HG03558 (cell line): ENCODE results near the gene TMEM25.
"Not testable (repeated sequence)": the region's sequence is repeated elsewhere in the genome, so short reads cannot be mapped to it uniquely, and the experiment has no call there.

Experiments
- ATAC-seq: cut with Tn5 transposase; IDR thresholded peaks from one replicate; pipeline ENCODE4 v1.9.1; 2021; ENCODE audit warnings: moderate number of reproducible peaks; ENCODE audit not compliant: unreplicated experiment; ENCODE audit errors: extremely low read depth

The TMEM25 gene

GRCh38 chr11:118574636-118575035 lies 43.6 kb downstream of the TMEM25 start:
- ATAC-seq = no peak

DNA sequence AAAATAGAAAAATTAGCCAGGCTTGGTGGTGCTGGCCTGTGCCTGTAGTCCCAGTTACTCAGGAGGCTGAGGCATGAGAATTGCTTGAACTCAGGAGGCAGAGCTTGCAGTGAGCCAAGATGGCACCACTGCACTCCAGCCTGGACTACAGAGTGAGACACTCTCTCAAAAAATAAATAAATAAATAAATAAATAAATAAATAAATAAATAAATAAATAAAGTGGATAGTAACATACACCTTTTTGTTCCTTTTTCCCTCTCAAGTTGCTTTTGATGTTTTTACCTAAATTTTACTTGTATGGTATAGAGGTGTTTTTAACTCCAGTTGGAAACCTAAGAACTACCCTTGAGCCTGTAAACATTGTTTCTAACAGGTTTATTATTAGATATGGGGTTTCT lies 47.0 kb downstream of the TMEM25 start:
- not testable (repeated sequence) for ATAC-seq

DNA sequence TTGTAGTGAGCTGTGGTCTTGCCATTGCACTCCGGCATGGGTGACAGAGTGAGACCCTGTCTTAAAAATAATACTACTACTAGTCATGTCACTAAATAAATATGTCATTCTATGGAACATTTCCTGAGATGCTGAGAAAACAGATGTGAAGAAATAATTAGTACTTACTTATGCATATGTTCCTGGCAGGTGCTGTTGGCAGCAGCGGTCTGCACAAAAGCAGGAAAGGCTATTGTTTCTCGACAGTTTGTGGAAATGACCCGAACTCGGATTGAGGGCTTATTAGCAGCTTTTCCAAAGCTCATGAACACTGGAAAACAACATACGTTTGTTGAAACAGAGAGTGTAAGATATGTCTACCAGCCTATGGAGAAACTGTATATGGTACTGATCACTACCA lies 50.1 kb downstream of the TMEM25 start:
- no peak for ATAC-seq
